OCI-LY7 (cell line): Measurements from ENCODE around the gene ANKRD1. TPM values are rescaled to one million over a fixed set of nuclear protein-coding genes. Genes with fewer than 3 reads are reported as not detected.

Source experiments
- BruUV-seq: library from RNA; stranded (reverse); fragments of 400-500 nt; replicated peaks from 2 replicates; lab custom pipeline; 2021; lab: Mats Ljungman, UMichigan
- CTCF ChIA-PET: fragments of 300-600 bp; sonication (Branson Sonifier 250); formaldehyde crosslinking; loops from one replicate; lab custom pipeline; 2022; ENCODE audit warnings: antibody characterized with exemption; ENCODE audit not compliant: unreplicated experiment; lab: Charles Lee
- POLR2A ChIA-PET: fragments of 300-600 bp; sonication (Branson Sonifier 250); formaldehyde crosslinking; loops from one replicate; lab custom pipeline; 2022; ENCODE audit warnings: antibody characterized with exemption; lab: Charles Lee
- DNase-seq: peaks from one replicate; pipeline ENCODE4 v3.0.0-alpha.2; 2015; ENCODE audit warnings: low spot score
- H2AFZ ChIP-seq: fragments of 200-600 bp; sonication (generic), shearing (Covaris generic); 2 replicates; pipeline ENCODE4 v1.6.1; 2014; ENCODE audit warnings: mild to moderate bottlenecking, antibody characterized with exemption, low read length, moderate library complexity
- H3K27ac ChIP-seq: fragments of 200-600 bp; sonication (generic); 2 replicates; pipeline ENCODE4 v1.5.1; 2014; ENCODE audit warnings: mixed run types, low read depth, mild to moderate bottlenecking, moderate library complexity, low read length, inconsistent platforms; ENCODE audit not compliant: poor library complexity, severe bottlenecking
- H3K36me3 ChIP-seq: fragments of 200-600 bp; sonication (generic); 2 replicates; pipeline ENCODE4 v1.6.1; 2014; ENCODE audit warnings: mild to moderate bottlenecking, antibody characterized with exemption, low read length, moderate library complexity, mixed read lengths; ENCODE audit not compliant: insufficient read depth
- H3K4me1 ChIP-seq: fragments of 200-600 bp; sonication (generic); 2 replicates; pipeline ENCODE4 v1.5.1; 2014; ENCODE audit warnings: mild to moderate bottlenecking, low read length; ENCODE audit not compliant: insufficient read depth, poor library complexity, severe bottlenecking
- H3K4me2 ChIP-seq: fragments of 200-600 bp; sonication (generic); 2 replicates; pipeline ENCODE4 v1.6.1; 2014; ENCODE audit warnings: mild to moderate bottlenecking, low read length
- H3K4me3 ChIP-seq: fragments of 200-600 bp; sonication (generic); 2 replicates; pipeline ENCODE4 v1.5.1; 2014; ENCODE audit warnings: mild to moderate bottlenecking, low read depth, low read length; ENCODE audit not compliant: poor library complexity, severe bottlenecking
- H3K79me2 ChIP-seq: fragments of 200-600 bp; sonication (generic); 2 replicates; pipeline ENCODE4 v1.6.1; 2016; ENCODE audit warnings: low read depth, mild to moderate bottlenecking, low read length, moderate library complexity, mixed read lengths; ENCODE audit not compliant: insufficient read depth
- H3K9me2 ChIP-seq: fragments of 200-600 bp; sonication (generic); 2 replicates; pipeline ENCODE4 v1.6.1; 2016; ENCODE audit warnings: mild to moderate bottlenecking, low read length, mixed read lengths; ENCODE audit not compliant: insufficient read depth
- H3K9me3 ChIP-seq: fragments of 200-600 bp; sonication (generic); 2 replicates; pipeline ENCODE4 v1.6.1; 2014; ENCODE audit warnings: mild to moderate bottlenecking, mixed run types, low read length, mixed read lengths
- H4K20me1 ChIP-seq: fragments of 200-600 bp; sonication (generic); 2 replicates; pipeline ENCODE4 v1.6.1; 2014; ENCODE audit warnings: mild to moderate bottlenecking, antibody characterized with exemption, low read length, moderate library complexity, mixed read lengths; ENCODE audit not compliant: insufficient read depth
- EZH2phosphoT487 ChIP-seq: fragments of 200-600 bp; sonication (generic); IDR thresholded peaks from 2 replicates; pipeline ENCODE4 v1.6.1; 2018; ENCODE audit warnings: low read depth, borderline replicate concordance, mild to moderate bottlenecking, mixed run types, antibody characterized with exemption, low read length, moderate library complexity, mixed read lengths
- intact Hi-C: fragments of 100-400 bp; cut with micrococcal nuclease; formaldehyde crosslinking; loops from one replicate; pipeline ENCODE4 v1.10.0; 2022; ENCODE audit not compliant: unreplicated experiment
- total RNA-seq, 2 experiments: library from RNA; depleted of rRNA in 1 of 2; stranded (reverse); fragments of >200 nt in 1 of 2; shearing (Covaris generic) in 1 of 2; gene quantifications; 2 replicates each; pipeline ENCODE4 v1.2.3, GENCODE V29; 2014 to 2022
- TF ChIP-seq, protein P1 (sequence below): fragments of 200-600 bp; sonication (generic); conservative IDR thresholded peaks from 2 replicates; pipeline ENCODE4 v1.5.1; 2014; ENCODE audit warnings: mild to moderate bottlenecking, antibody characterized with exemption, low read length, moderate library complexity, mixed read lengths

The ANKRD1 gene
- total RNA-seq, 2 experiments from 2014 or later, result not detected

DNA sequence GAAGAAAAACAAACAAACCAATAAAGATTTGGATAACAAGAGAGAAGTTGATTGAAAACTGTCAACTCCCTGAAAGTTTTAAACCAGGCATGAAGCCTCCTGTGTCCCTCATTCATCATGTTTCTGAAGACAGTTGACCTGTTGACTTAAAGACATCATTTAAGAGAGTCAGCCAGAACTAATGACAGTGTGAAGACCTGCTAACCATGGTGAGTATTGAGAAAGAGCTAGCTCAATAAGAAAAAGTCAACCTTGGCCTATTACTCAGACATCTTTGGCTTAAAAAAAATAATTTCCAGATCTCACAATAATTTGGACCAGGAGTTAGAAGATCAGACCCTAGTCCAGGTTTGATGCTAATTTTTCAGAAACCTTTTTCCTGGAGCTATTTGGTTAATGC, 45.3 kb upstream of the ANKRD1 start:
- ChIA-PET CTCF (no interaction called here), POLR2A (interaction anchor here (1.2 kb wide), 1 partner anchor 12 kb away, joined by 3 read pairs; no protein-coding TSS in a partner anchor)
- intact Hi-C loops, result no loop called here

DNA sequence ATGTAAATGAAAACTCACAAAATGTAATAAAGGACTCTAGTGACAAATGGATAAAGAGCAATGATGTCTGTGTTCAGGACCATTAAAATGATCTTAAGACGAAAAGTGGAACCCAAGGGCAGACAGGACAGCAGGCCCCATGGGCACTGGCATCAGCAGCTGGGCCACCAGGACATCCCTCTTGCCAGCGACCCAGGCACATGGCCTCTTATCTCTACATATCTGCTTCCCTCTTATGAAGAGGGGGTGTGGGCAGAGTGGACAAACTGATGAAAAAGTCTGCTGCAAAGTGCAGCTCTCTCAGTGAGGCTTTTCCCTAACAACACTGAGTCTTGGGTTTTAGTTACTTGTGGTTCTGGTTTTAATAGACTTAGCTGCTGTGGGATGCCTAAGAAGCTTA, 44.8 kb upstream of the ANKRD1 start:
- H2AFZ ChIP-seq, result no peak overlapping the region
- no peak for DNase-seq
- H3K79me2 ChIP-seq, result no peaks in the 10 kb centered on the region
- H3K27ac ChIP-seq, result no peak overlapping the region
- H3K36me3 ChIP-seq, result no peaks in the 10 kb centered on the region
- no peaks in the 10 kb centered on the region for H3K9me3 ChIP-seq
- intact Hi-C loops, result no loop called here
- no peak overlapping the region for H3K4me2 ChIP-seq
- ChIA-PET CTCF (no interaction called here), POLR2A (interaction anchor here (1.2 kb wide), 1 partner anchor 13 kb away, joined by 3 read pairs; no protein-coding TSS in a partner anchor)
- no peak overlapping the region for H3K4me3 ChIP-seq
- H3K9me2 ChIP-seq, result no peaks in the 10 kb centered on the region
- no peaks in the 10 kb centered on the region for H4K20me1 ChIP-seq
- TF ChIP-seq, protein P1, sequence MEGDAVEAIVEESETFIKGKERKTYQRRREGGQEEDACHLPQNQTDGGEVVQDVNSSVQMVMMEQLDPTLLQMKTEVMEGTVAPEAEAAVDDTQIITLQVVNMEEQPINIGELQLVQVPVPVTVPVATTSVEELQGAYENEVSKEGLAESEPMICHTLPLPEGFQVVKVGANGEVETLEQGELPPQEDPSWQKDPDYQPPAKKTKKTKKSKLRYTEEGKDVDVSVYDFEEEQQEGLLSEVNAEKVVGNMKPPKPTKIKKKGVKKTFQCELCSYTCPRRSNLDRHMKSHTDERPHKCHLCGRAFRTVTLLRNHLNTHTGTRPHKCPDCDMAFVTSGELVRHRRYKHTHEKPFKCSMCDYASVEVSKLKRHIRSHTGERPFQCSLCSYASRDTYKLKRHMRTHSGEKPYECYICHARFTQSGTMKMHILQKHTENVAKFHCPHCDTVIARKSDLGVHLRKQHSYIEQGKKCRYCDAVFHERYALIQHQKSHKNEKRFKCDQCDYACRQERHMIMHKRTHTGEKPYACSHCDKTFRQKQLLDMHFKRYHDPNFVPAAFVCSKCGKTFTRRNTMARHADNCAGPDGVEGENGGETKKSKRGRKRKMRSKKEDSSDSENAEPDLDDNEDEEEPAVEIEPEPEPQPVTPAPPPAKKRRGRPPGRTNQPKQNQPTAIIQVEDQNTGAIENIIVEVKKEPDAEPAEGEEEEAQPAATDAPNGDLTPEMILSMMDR, result no peak
- TF ChIP-seq EZH2phosphoT487, result no peak
- H3K4me1 ChIP-seq, result no peaks in the 10 kb centered on the region
- no TSS peak for BruUV-seq

More for the DNA sequence above, 45.3 kb upstream of the ANKRD1 start:
- no peaks in the 10 kb centered on the region for H3K9me3 ChIP-seq
- H3K27ac ChIP-seq, result no peak overlapping the region
- no peak overlapping the region for H3K4me2 ChIP-seq
- no peaks in the 10 kb centered on the region for H3K4me1 ChIP-seq
- no TSS peak for BruUV-seq
- no peaks in the 10 kb centered on the region for H3K36me3 ChIP-seq
- no peak for DNase-seq
- no peaks in the 10 kb centered on the region for H3K79me2 ChIP-seq
- H4K20me1 ChIP-seq, result no peaks in the 10 kb centered on the region
- H2AFZ ChIP-seq, result no peak overlapping the region
- TF ChIP-seq, protein P1, result no peak
- TF ChIP-seq EZH2phosphoT487, result no peak
- no peaks in the 10 kb centered on the region for H3K9me2 ChIP-seq
- H3K4me3 ChIP-seq, result no peak overlapping the region

DNA sequence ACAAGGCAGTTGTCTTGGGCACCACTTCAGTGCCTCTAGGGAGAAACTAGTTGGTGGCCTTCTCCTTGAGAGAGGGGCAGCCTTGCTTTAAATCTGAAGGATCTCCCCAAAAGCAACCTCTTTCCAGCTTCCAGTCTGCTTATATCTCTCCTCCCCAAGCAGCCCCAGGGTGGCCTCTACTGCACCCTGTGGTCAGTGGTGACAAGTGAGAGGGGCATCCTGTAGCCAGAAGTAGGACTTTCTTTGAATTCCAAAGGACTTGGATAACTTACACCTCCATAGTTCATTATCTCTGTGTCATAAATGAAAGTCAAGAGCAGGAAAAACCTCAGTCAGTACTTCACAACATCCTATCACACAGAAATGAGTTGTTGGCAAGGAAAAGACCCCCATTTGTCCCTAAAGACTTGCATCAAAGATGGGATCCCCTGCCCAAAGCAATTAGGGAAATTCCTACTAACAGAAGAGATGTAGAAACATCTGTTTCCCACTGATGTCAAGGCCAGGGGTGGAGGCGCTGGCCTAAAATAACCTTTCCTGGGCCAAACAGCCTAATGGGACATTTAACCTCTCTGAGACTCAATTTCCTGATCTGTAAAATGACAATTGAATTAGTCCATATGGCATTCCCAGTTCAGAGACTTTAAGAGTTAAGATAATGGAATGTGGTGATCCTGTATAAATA, 44.0 kb upstream of the ANKRD1 start:
- Histone ChIP-seq H3K9me3 (no peaks in the 10 kb centered on the region), H3K79me2 (no peaks in the 10 kb centered on the region), H3K4me1 (no peaks in the 10 kb centered on the region), H3K4me2 (no peak overlapping the region), H3K9me2 (no peaks in the 10 kb centered on the region), H4K20me1 (no peaks in the 10 kb centered on the region), H3K4me3 (no peak overlapping the region), H3K36me3 (no peaks in the 10 kb centered on the region), H2AFZ (no peak overlapping the region), H3K27ac (no peak overlapping the region)
- no peak for DNase-seq
- no TSS peak for BruUV-seq
- TF ChIP-seq, protein P1, result no peak
- no peak for TF ChIP-seq EZH2phosphoT487
- CTCF ChIA-PET, result no interaction called here
- POLR2A ChIA-PET, result interaction anchor here (0.8 kb wide), 1 partner anchor 190 kb away, joined by 4 read pairs; no protein-coding TSS in a partner anchor
- intact Hi-C loops, result no loop called here
